A549 treated with Mapracorat at 1 μM for 4 hours (cell line): ENCODE measurements around the gene CD40LG. TPM values are rescaled to one million over a fixed set of nuclear protein-coding genes. Genes with fewer than 3 reads are reported as not detected.

ENCODE experiments used
- total RNA-seq: library from RNA; stranded (reverse); fragments of 200-300 nt; extraction: Qiagen RNA extraction; gene quantifications from 5 replicates; pipeline ENCODE4 v1.2.3, GENCODE V29; 2022

Gene CD40LG
- total RNA-seq: not detected in 5 replicates

GRCh38 chrX:136647677-136648360 is at the start of gene CD40LG:
Gene CD40LG (plus strand): TSS chrX:136648158. CDS start chrX:136648249, 91 bp downstream.

Other genes with a start within 250 kb of the CD40LG start
- gene BRS3, start 160.2 kb upstream of the CD40LG start, total RNA-seq: not detected in 5 replicates
- 46.9 to 63.2 TPM (median 58.8 TPM) in 5 replicates for gene HTATSF1, start 150.6 kb upstream of the CD40LG start, total RNA-seq
- not detected in 5 replicates for gene VGLL1, start 115.9 kb upstream of the CD40LG start, total RNA-seq
- gene ARHGEF6, start 132.8 kb downstream of the CD40LG start, total RNA-seq: 0.05 to 0.27 TPM (median 0.11 TPM) in 5 replicates
- 215 to 278 TPM (median 221 TPM) in 5 replicates for gene RBMX, start 232.6 kb downstream of the CD40LG start, total RNA-seq